ENCODE data around the gene SLC10A7. TPM values are rescaled to one million over a fixed set of nuclear protein-coding genes. Genes with fewer than 3 reads are reported as not detected.

Gene SLC10A7, protein sequence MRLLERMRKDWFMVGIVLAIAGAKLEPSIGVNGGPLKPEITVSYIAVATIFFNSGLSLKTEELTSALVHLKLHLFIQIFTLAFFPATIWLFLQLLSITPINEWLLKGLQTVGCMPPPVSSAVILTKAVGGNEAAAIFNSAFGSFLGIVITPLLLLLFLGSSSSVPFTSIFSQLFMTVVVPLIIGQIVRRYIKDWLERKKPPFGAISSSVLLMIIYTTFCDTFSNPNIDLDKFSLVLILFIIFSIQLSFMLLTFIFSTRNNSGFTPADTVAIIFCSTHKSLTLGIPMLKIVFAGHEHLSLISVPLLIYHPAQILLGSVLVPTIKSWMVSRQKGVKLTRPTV
- 2.9 and 3.2 TPM in 2 replicates for total RNA-seq
- 1.9 and 3.8 TPM in 2 replicates for polyA plus RNA-seq

GRCh38 chr4:146521541-146522097 is at the start of gene SLC10A7:
Gene SLC10A7 (minus strand): TSS chr4:146521940. CDS start chr4:146521717, 223 bp downstream.
- peak within 1 kb of the TSS; percentile 67 for H3K27ac ChIP-seq
- H3K4me3 ChIP-seq, result peak within 1 kb of the TSS; percentile 83
- H3K9me3 ChIP-seq (ENCODE audit: low read depth), result no peaks in the 10 kb centered on the region
- H3K36me3 ChIP-seq, result no peaks in the 10 kb centered on the region
- peaks cover 5% of the 10 kb centered on the region for H3K4me1 ChIP-seq (ENCODE audit: low read depth)
- H3K27me3 ChIP-seq, result no peaks in the 10 kb centered on the region
- DNase-seq (ENCODE audit: low read depth in 1 of 2, low spot score in 1 of 2), result peak; percentile 83
- TF ChIP-seq CTCF (IDR thresholded peaks at IDR 0.05; ENCODE audit: low read depth, low read length), result no peak

DNA sequence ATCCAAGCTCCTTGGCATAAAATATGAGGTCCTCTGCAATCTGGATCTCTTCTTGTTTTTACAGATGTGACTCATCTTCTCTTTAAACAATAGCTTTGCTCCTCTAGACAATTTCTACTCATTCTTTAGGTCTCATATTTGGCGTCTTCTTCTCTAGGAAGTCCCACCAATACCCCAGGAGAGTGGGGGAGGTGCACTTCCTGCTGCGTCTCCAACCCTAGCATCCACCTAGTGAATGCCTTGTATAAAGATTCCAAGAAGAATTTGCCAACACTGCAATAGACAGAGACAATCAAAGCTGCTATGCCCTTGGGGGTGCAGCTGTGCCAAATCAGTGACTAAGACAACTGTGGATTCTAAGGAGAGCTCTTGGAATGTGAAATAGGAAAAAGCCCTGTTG is 45.7 kb upstream of the SLC10A7 start:
- TF ChIP-seq CTCF (IDR thresholded peaks at IDR 0.05; ENCODE audit: low read depth, low read length), result no peak
- H3K4me1 ChIP-seq (ENCODE audit: low read depth), result no peaks in the 10 kb centered on the region
- H3K9me3 ChIP-seq (ENCODE audit: low read depth), result no peaks in the 10 kb centered on the region
- H3K27ac ChIP-seq, result no peak overlapping the region
- H3K36me3 ChIP-seq, result no peaks in the 10 kb centered on the region
- H3K4me3 ChIP-seq, result no peak overlapping the region
- peak in 1 of 2 donors; percentile 16 for DNase-seq (ENCODE audit: low read depth in 1 of 2, low spot score in 1 of 2)
- no peaks in the 10 kb centered on the region for H3K27me3 ChIP-seq

DNA sequence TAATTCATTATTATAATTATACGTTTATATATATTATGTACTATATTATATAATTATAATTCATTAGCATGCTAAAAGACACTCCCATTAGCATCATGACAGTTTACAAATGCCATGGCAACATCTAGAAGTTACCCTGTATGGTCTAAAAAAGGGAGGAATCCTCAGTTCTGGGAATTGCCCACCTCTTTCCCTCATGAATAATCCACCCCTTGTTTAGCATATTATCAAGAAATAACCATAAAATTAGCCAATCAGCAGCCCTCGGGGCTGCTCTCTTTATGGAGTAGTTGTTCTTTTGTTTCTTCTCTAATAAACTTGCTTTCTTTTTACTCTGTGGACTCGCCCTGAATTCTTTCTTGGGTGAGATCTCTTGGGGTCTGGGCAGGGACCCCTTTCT is 42.8 kb upstream of the SLC10A7 start:
- no peak overlapping the region for H3K4me3 ChIP-seq
- H3K36me3 ChIP-seq, result no peaks in the 10 kb centered on the region
- DNase-seq (ENCODE audit: low read depth in 1 of 2, low spot score in 1 of 2), result no peak
- no peaks in the 10 kb centered on the region for H3K4me1 ChIP-seq (ENCODE audit: low read depth)
- H3K27ac ChIP-seq, result no peak overlapping the region
- no peaks in the 10 kb centered on the region for H3K9me3 ChIP-seq (ENCODE audit: low read depth)
- H3K27me3 ChIP-seq, result no peaks in the 10 kb centered on the region
- no peak for TF ChIP-seq CTCF (IDR thresholded peaks at IDR 0.05; ENCODE audit: low read depth, low read length)

GRCh38 chr4:146550161-146550560 is 28.4 kb upstream of the SLC10A7 start:
- DNase-seq (ENCODE audit: low read depth in 1 of 2, low spot score in 1 of 2), result no peak
- no peak overlapping the region for H3K4me3 ChIP-seq
- no peaks in the 10 kb centered on the region for H3K9me3 ChIP-seq (ENCODE audit: low read depth)
- H3K27ac ChIP-seq, result no peak overlapping the region
- H3K4me1 ChIP-seq (ENCODE audit: low read depth), result no peaks in the 10 kb centered on the region
- no peaks in the 10 kb centered on the region for H3K36me3 ChIP-seq
- no peak for TF ChIP-seq CTCF (IDR thresholded peaks at IDR 0.05; ENCODE audit: low read depth, low read length)
- H3K27me3 ChIP-seq, result no peaks in the 10 kb centered on the region

GRCh38 chr4:146548443-146548842 is 26.7 kb upstream of the SLC10A7 start:
- Histone ChIP-seq H3K4me1 (ENCODE audit: low read depth) (no peaks in the 10 kb centered on the region), H3K27me3 (no peaks in the 10 kb centered on the region), H3K36me3 (no peaks in the 10 kb centered on the region), H3K9me3 (ENCODE audit: low read depth) (no peaks in the 10 kb centered on the region), H3K27ac (no peak overlapping the region), H3K4me3 (no peak overlapping the region)
- no peak for TF ChIP-seq CTCF (IDR thresholded peaks at IDR 0.05; ENCODE audit: low read depth, low read length)
- DNase-seq (ENCODE audit: low read depth in 1 of 2, low spot score in 1 of 2), result no peak

Data from cardiac muscle cell (in vitro differentiated cells and primary cell).